Right cardiac atrium (tissue), 5 donors: ENCODE data around the gene GJE1. TPM values are rescaled to one million over a fixed set of nuclear protein-coding genes. Genes with fewer than 3 reads are reported as not detected.

Source experiments
- ATAC-seq, 2 donors: fragments of 200-7000 bp; cut with Tn5 transposase; one replicate each; pipeline versions ENCODE4 v1.8.0 to v1.9.1; 2020; ENCODE audit warnings: moderate library complexity in 2 of 2, mild to moderate bottlenecking in 1 of 2
- DNase-seq, 3 donors: peaks; one replicate each; pipeline ENCODE4 v3.0.0-alpha.2; 2020
- H3K27ac ChIP-seq: one replicate; pipeline ENCODE4 v1.5.1; 2013; ENCODE audit warnings: mild to moderate bottlenecking, low read length, control low read depth, moderate library complexity
- H3K27me3 ChIP-seq: one replicate; pipeline ENCODE4 v1.6.1; 2013; ENCODE audit not compliant: control insufficient read depth, insufficient read depth
- H3K4me1 ChIP-seq: one replicate; pipeline ENCODE4 v1.6.1; 2013; ENCODE audit warnings: low read length; ENCODE audit not compliant: control insufficient read depth, insufficient read depth
- H3K4me3 ChIP-seq: one replicate; pipeline ENCODE4 v1.5.1; 2013; ENCODE audit warnings: low read length, control low read depth
- H3K9me3 ChIP-seq: one replicate; pipeline ENCODE4 v1.6.1; 2013; ENCODE audit warnings: low read length; ENCODE audit not compliant: control insufficient read depth
- WGBS: extraction: QIAGEN DNeasy Blood & Tissue Kit; methylation state at CpG from one replicate; pipeline ENCODE4 v1.1.7; 2013; 5-methylcytosine and 5-hydroxymethylcytosine counted together
- intact Hi-C, 4 donors: fragments of 100-400 bp; cut with DNase I; formaldehyde crosslinking; loops; one replicate each; pipeline versions ENCODE4 v1.11.0 to v1.14.0; 2022 to 2023
- polyA plus RNA-seq: library from polyadenylated mRNA; stranded (reverse); fragments of 200-250 nt; gene quantifications from one replicate; pipeline ENCODE4 v1.2.3, GENCODE V29; 2013
- total RNA-seq, 4 donors: library from RNA; stranded (reverse); fragmentation: NEBNext Ultra II Directional; extraction: Animal tissue kit (Norgen Biotek cat#: 25700); gene quantifications; one replicate each; pipeline ENCODE4 v1.2.1, GENCODE V29; 2021
- donor health status: healthy with polysubstance abuse.
- donor health status: DM: no; HTN: yes; CAD: no.
- donor health status: DM: no; HTN: no; CAD: no.
- donor health status: DM: no; HTN: yes; CAD: no; lungs with severe emphysema.
- donor health status: DM: yes; HTN: yes; CAD: no.

GJE1 gene
- total and polyA plus RNA-seq, 5 donors, result not detected

- Histone ChIP-seq H3K4me1 (no peaks in the 10 kb centered on the region), H3K27ac (no peak overlapping the region), H3K9me3 (no peaks in the 10 kb centered on the region), H3K27me3 (no peaks in the 10 kb centered on the region), H3K4me3 (no peak overlapping the region)
- ATAC-seq (no peak), DNase-seq (no peak)
- intact Hi-C loops, result no loop called here
- WGBS, result 83% methylated on average over 4 of the region's 4 CpGs
Observed at GRCh38 chr6:142165227-142165626, 32.5 kb downstream of the GJE1 start.

- no peaks in the 10 kb centered on the region for H3K27me3 ChIP-seq
- 69% methylated on average over 3 of the region's 3 CpGs for WGBS
- H3K27ac ChIP-seq, result no peak overlapping the region
- no peaks in the 10 kb centered on the region for H3K4me1 ChIP-seq
- no peak for DNase-seq
- H3K9me3 ChIP-seq, result no peaks in the 10 kb centered on the region
- no peak for ATAC-seq
- intact Hi-C loops, result no loop called here
- H3K4me3 ChIP-seq, result no peak overlapping the region
Observed at GRCh38 chr6:142167071-142167470, 34.3 kb downstream of the GJE1 start.

GRCh38 chr6:142167486-142167885 lies 34.8 kb downstream of the GJE1 start:
- ATAC-seq, result no peak
- Histone ChIP-seq H3K4me3 (no peak overlapping the region), H3K9me3 (no peaks in the 10 kb centered on the region), H3K27ac (no peak overlapping the region), H3K27me3 (no peaks in the 10 kb centered on the region), H3K4me1 (no peaks in the 10 kb centered on the region)
- intact Hi-C loops, result no loop called here
- 59% methylated on average over 2 of the region's 2 CpGs for WGBS
- DNase-seq, result no peak

GRCh38 chr6:142171351-142171750 lies 38.6 kb downstream of the GJE1 start:
- Histone ChIP-seq H3K27ac (no peak overlapping the region), H3K9me3 (no peaks in the 10 kb centered on the region), H3K4me1 (no peaks in the 10 kb centered on the region), H3K27me3 (no peaks in the 10 kb centered on the region), H3K4me3 (no peak overlapping the region)
- no peak for ATAC-seq
- no peak for DNase-seq
- intact Hi-C loops, result no loop called here

DNA sequence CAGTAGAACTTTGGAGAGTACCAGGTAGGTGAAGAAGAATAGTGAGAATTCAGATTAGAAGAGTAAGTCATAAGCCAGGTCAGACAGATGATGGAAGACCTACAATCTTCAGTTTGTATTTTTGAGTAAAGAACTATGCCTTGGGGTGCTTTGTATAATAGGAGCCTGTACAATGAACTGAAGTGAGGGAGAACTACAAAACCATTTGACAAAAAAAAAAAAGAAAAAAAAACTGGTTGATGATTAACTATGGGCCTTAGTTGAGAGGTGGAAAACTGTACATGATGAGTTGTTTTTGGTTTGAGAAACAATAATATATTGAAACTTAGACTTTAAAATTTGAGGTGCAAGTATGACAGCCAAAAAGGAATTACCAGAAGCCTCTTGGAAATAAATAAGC lies 40.0 kb downstream of the GJE1 start:
- Histone ChIP-seq H3K27me3 (no peaks in the 10 kb centered on the region), H3K4me1 (no peaks in the 10 kb centered on the region), H3K27ac (no peak overlapping the region), H3K9me3 (no peaks in the 10 kb centered on the region), H3K4me3 (no peak overlapping the region)
- no peak for DNase-seq
- no peak for ATAC-seq
- intact Hi-C loops, result no loop called here

DNA sequence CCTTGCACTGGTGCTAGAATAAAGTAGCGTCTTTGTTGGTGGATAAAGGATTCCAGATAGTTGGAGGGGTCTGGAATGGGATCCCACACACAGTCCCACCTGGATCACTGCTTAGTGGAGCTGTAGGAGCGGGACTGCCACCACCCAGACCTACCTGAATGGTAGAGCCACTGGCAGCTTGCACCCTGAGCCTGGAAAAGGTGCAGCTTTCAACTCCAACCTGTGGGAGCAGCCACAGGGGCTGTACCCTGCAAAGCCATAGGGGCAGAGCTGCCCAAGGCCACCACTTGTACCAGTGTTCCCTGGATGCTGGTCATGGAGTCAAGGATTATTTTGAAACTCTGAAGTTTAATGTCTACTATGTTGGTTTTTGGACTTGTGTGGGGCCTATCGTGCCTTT lies 41.3 kb downstream of the GJE1 start:
- no peak for ATAC-seq
- Histone ChIP-seq H3K4me1 (no peaks in the 10 kb centered on the region), H3K4me3 (no peak overlapping the region), H3K9me3 (no peaks in the 10 kb centered on the region), H3K27ac (no peak overlapping the region), H3K27me3 (no peaks in the 10 kb centered on the region)
- no peak for DNase-seq
- over 99% methylated on average over 3 of the region's 3 CpGs for WGBS
- intact Hi-C loops, result no loop called here

DNA sequence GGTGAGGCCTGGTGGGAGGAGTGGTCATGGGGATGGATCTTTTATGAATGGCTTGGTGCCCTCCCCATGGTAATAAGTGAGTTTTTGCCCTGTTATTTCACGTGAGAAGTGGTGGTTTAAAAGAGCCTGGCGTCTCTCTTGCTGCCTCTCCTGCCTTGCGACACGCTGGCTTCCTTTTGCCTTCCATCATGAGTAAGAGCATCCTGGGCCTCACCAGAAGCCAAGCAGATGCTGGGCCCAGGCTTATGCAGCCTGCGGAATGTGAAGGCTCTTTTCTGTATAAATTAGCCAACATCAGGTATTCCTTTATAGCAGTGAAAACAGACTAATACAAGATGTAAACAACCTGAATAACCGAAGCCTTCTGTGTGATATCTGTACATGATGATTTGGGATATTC lies 42.0 kb downstream of the GJE1 start:
- no peak overlapping the region for H3K4me3 ChIP-seq
- no peak overlapping the region for H3K27ac ChIP-seq
- no peak for DNase-seq
- no peaks in the 10 kb centered on the region for H3K4me1 ChIP-seq
- WGBS, result 91% methylated on average over 6 of the region's 6 CpGs
- no peaks in the 10 kb centered on the region for H3K9me3 ChIP-seq
- no peak for ATAC-seq
- intact Hi-C loops, result no loop called here
- no peaks in the 10 kb centered on the region for H3K27me3 ChIP-seq

GRCh38 chr6:142178129-142178528 lies 45.4 kb downstream of the GJE1 start:
- intact Hi-C loops, result no loop called here
- no peaks in the 10 kb centered on the region for H3K9me3 ChIP-seq
- H3K27me3 ChIP-seq, result no peaks in the 10 kb centered on the region
- ATAC-seq (no peak), DNase-seq (no peak)
- no peak overlapping the region for H3K27ac ChIP-seq
- H3K4me1 ChIP-seq, result no peaks in the 10 kb centered on the region
- no peak overlapping the region for H3K4me3 ChIP-seq

GRCh38 chr6:142182004-142182403 lies 49.3 kb downstream of the GJE1 start:
- Histone ChIP-seq H3K4me3 (no peak overlapping the region), H3K27me3 (no peaks in the 10 kb centered on the region), H3K27ac (no peak overlapping the region), H3K9me3 (no peaks in the 10 kb centered on the region), H3K4me1 (peaks cover 2% of the 10 kb centered on the region)
- intact Hi-C loops, result no loop called here
- DNase-seq (no peak), ATAC-seq (no peak)

DNA sequence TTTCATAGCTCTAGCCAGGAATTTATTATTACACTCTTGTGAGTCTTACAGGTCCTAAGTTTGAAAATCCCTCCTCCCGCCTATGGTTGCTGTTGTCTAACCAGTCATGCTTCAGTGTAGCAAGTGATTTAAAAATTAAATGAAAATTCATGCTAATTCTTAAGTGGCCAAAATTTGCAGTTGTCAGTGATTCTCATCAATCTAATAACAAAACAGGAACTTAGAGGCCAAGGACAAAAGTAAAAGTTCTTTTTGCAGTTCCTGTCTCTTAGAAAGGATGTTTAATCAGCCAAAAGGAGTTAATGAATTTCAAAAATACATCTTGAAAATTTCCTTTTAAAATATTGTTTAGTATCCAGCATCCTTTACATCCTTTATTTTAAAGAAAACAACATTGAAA lies 50.6 kb downstream of the GJE1 start:
- no peak overlapping the region for H3K27ac ChIP-seq
- intact Hi-C loops, result no loop called here
- H3K9me3 ChIP-seq, result no peaks in the 10 kb centered on the region
- no peak for ATAC-seq
- WGBS, result 88% methylated on average over 1 of the region's 1 CpG
- no peaks in the 10 kb centered on the region for H3K27me3 ChIP-seq
- peaks cover 4% of the 10 kb centered on the region for H3K4me1 ChIP-seq
- no peak for DNase-seq
- no peak overlapping the region for H3K4me3 ChIP-seq

GRCh38 chr6:142184307-142184706 lies 51.6 kb downstream of the GJE1 start:
- no peak overlapping the region for H3K27ac ChIP-seq
- intact Hi-C loops, result no loop called here
- 84% methylated on average over 2 of the region's 2 CpGs for WGBS
- no peaks in the 10 kb centered on the region for H3K27me3 ChIP-seq
- H3K9me3 ChIP-seq, result no peaks in the 10 kb centered on the region
- DNase-seq, result no peak
- peaks cover 4% of the 10 kb centered on the region for H3K4me1 ChIP-seq
- ATAC-seq, result no peak
- no peak overlapping the region for H3K4me3 ChIP-seq
